Thyroid gland (tissue), 4 donors: ENCODE results near the gene DHPS.

Experiments used
- CTCF ChIP-seq, 6 experiments: fragments of 200-600 bp in 3 of 6; fragments of 450-650 bp in 3 of 6; sonication (generic) in 3 of 6; IDR thresholded peaks; one replicate each; pipeline ENCODE4 v1.5.1; 2016 to 2019; ENCODE audit warnings: antibody characterized with exemption in 6 of 6, mild to moderate bottlenecking in 2 of 6, inconsistent platforms in 1 of 6, moderate library complexity in 1 of 6
- POLR2A ChIP-seq, 2 donors: fragments of 450-650 bp; IDR thresholded peaks; one replicate each; pipeline ENCODE4 v1.6.1; 2017; ENCODE audit warnings: antibody characterized with exemption in 2 of 2, mild to moderate bottlenecking in 2 of 2, moderate library complexity in 1 of 2

DNA sequence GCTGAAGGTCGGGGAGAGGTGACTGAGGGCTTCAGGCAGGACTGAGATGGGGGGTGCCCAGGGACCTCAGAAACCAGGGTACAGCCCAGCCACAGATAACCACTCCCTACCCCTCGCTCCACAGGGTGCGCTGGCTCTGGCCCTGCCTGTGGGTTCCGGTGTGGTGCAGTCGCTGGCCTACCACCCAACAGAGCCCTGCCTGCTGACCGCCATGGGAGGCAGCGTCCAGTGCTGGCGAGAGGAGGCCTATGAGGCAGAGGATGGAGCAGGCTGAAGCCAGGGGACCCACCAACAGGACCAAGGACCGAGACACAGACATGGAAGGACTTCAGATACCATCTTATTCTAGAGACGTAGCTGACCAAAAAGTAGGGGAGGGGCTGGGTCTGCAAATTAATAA, 6.3 kb downstream of the DHPS start:
- TF ChIP-seq CTCF (IDR thresholded peaks at IDR 0.05) (no peak), POLR2A (IDR thresholded peaks at IDR 0.05) (no peak)
